ENCODE results near the gene TMED10. TPM values are rescaled to one million over a fixed set of nuclear protein-coding genes. Genes with fewer than 3 reads are reported as not detected.

The TMED10 gene
- total and polyA plus RNA-seq, 2 of the 13 experiments (the other 11 are each of a cell fraction or from before 2014, with no cell fraction given), result 311 to 377 TPM

DNA sequence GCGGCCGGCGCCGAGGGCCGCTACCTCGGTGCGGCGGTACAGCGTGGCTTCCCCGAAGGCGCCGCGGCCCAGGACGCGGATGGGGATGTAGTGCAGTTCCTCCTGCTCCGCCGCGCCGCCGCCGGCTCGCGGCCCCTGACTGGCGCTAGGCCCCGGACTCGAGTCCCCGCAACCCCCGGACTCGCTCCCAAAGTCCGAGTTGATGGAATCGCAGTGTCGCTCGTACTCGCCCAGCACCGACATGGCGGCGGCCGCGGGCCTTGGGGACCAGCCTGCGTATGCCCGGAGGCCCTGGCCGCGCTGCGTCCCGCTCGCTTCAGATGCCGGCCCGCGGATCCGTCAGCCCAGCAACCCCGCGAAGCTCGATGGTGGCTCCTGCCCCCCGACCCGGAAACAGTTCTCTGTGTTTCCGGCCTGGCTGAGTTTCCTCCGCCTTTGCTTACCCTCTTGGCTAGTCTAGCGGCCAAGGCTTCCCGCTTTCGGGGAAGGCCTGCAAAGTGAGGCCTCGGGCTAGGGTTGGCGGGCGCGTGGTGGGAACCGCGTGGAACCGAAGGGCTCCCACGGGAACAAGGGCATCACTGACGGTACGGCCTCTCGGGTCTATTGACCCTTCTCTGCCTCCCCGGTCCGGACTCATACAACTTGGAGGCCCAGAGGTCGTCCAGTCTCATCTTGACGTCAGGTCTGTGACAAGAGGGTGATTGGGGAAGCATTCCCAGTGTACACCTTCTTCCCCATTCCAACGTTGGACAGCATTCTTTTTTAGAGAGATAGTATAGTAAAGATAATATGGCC, 49.5 kb downstream of the TMED10 start, which contains the start of gene NEK9 (continued):
- TF ChIP-seq, protein P1, sequence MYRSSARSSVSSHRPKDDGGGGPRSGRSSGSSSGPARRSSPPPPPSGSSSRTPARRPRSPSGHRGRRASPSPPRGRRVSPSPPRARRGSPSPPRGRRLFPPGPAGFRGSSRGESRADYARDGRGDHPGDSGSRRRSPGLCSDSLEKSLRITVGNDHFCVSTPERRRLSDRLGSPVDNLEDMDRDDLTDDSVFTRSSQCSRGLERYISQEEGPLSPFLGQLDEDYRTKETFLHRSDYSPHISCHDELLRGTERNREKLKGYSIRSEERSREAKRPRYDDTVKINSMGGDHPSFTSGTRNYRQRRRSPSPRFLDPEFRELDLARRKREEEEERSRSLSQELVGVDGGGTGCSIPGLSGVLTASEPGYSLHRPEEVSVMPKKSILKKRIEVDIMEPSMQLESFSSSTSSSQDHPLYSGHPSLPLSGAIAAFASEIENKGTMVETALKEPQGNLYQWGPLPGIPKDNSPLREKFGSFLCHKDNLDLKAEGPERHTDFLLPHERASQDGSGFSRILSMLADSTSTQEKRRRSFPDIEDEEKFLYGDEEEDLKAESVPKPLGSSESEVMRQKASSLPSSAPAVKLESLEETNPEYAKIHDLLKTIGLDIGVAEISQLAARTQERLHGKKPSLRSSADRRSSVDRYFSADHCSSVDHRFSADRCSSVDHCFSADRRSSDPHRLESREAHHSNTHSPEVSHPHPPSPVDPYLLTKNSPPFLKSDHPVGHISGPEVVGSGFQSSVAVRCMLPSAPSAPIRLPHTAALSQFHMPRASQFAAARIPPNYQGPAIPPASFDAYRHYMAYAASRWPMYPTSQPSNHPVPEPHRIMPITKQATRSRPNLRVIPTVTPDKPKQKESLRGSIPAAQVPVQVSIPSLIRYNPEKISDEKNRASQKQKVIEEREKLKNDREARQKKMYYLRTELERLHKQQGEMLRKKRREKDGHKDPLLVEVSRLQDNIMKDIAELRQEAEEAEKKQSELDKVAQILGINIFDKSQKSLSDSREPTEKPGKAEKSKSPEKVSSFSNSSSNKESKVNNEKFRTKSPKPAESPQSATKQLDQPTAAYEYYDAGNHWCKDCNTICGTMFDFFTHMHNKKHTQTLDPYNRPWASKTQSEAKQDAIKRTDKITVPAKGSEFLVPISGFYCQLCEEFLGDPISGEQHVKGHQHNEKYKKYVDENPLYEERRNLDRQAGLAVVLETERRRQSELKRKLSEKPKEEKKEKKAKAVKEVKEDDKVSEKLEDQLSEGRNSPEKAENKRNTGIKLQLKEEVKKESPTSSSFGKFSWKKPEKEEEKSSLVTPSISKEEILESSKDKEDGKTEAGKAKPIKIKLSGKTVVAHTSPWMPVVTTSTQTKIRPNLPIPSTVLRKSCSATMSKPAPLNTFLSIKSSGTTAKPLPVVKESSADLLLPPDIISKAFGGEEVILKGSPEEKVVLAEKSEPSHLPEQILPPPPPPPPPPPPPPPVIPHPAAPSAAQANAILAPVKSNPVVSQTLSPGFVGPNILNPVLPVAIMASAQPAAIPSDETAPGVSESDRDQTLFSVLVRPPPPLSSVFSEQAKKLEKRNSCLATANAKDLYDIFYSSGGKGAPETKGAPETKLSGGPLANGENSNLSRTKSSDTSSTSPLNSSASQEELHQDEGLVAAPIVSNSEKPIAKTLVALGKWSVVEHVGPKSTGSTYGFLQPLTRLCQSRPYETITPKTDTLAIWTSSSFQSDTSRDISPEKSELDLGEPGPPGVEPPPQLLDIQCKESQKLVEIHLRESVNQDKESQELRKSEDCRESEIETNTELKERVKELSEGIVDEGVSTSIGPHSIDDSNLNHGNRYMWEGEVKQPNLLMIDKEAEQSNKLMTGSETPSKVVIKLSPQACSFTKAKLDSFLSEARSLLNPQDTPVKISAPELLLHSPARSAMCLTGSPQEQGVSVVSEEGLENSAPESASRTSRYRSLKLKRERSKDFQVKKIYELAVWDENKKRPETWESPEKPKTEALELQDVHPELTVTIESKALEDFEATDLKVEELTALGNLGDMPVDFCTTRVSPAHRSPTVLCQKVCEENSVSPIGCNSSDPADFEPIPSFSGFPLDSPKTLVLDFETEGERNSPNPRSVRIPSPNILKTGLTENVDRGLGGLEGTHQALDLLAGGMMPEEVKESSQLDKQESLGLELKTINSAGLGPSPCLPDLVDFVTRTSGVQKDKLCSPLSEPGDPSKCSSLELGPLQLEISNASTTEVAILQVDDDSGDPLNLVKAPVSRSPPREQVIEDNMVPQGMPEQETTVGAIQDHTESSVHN (CRISPR knock-in tag; IDR thresholded peaks at IDR 0.05), result no peak
- TF ChIP-seq MBD4 (IDR thresholded peaks at IDR 0.05; ENCODE audit: borderline replicate concordance, low read length) (no peak), ZFP36L1 (CRISPR knock-in tag; IDR thresholded peaks at IDR 0.05) (no peak), ZNF12 (CRISPR knock-in tag; IDR thresholded peaks at IDR 0.05) (peak; percentile 25; the same call in 1 of the 2 replicates), MIER3 (CRISPR knock-in tag; IDR thresholded peaks at IDR 0.05; ENCODE audit: borderline replicate concordance) (peak; percentile 86; the same call in 1 of the 2 replicates), HNF4A (CRISPR knock-in tag; IDR thresholded peaks at IDR 0.05) (no peak), ZNF224 (CRISPR knock-in tag; IDR thresholded peaks at IDR 0.05) (no peak), ZNF670 (CRISPR knock-in tag; IDR thresholded peaks at IDR 0.05; ENCODE audit: borderline replicate concordance) (no peak), SP1 (IDR thresholded peaks at IDR 0.05) (no peak), SP1 (CRISPR knock-in tag; IDR thresholded peaks at IDR 0.05) (no peak; the same call in 1 of the 2 replicates), JUND (CRISPR knock-in tag; IDR thresholded peaks at IDR 0.05) (no peak), ZNF777 (CRISPR knock-in tag; IDR thresholded peaks at IDR 0.05) (peak; percentile 92), NFKBIZ (CRISPR knock-in tag; IDR thresholded peaks at IDR 0.05) (0 out of 2 replicates have a peak, but pooled peaks have one; percentile 35), POLR2AphosphoS5 (IDR thresholded peaks at IDR 0.05; ENCODE audit: low read depth, low read length) (peak; percentile 86), ZNF776 (CRISPR knock-in tag; IDR thresholded peaks at IDR 0.05) (peak; percentile 70; the same call in 1 of the 2 replicates), ZSCAN21 (CRISPR knock-in tag; IDR thresholded peaks at IDR 0.05; ENCODE audit: borderline replicate concordance) (peak; percentile 63; the same call in 1 of the 2 replicates), PHF8 (CRISPR knock-in tag; IDR thresholded peaks at IDR 0.05) (peak; percentile 99), SCMH1 (CRISPR knock-in tag; IDR thresholded peaks at IDR 0.05; ENCODE audit: borderline replicate concordance) (no peak)
- TF ChIP-seq, protein P2, sequence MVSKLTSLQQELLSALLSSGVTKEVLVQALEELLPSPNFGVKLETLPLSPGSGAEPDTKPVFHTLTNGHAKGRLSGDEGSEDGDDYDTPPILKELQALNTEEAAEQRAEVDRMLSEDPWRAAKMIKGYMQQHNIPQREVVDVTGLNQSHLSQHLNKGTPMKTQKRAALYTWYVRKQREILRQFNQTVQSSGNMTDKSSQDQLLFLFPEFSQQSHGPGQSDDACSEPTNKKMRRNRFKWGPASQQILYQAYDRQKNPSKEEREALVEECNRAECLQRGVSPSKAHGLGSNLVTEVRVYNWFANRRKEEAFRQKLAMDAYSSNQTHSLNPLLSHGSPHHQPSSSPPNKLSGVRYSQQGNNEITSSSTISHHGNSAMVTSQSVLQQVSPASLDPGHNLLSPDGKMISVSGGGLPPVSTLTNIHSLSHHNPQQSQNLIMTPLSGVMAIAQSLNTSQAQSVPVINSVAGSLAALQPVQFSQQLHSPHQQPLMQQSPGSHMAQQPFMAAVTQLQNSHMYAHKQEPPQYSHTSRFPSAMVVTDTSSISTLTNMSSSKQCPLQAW (CRISPR knock-in tag; IDR thresholded peaks at IDR 0.05), result peak; percentile 92
- TF ChIP-seq, protein P3, sequence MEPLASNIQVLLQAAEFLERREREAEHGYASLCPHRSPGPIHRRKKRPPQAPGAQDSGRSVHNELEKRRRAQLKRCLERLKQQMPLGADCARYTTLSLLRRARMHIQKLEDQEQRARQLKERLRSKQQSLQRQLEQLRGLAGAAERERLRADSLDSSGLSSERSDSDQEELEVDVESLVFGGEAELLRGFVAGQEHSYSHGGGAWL (CRISPR knock-in tag; IDR thresholded peaks at IDR 0.05), result peak; percentile 95
